Measurements from ENCODE around the gene NLN.

NLN gene

DNA sequence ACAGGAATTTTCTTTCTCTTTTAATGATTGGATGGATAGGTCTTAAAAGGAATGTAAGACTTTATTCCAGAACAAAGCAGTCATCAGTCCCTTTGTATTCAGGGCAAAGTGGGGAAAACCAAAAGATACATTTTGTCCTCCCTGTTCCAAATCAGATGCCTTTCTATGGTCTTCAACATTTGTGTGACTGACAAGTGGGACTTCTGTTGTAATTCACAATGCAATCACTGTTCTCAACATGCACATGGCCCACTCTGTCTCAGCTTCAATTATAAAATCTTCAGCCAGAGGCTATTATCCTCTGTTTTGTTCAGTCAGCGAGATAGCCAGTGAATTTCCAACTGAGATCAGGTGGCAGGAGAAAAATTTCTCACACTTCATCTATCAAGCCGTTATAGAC lies 108.9 kb downstream of the NLN start:
- Histone ChIP-seq H3K36me3 (ENCODE audit: control insufficient read depth, insufficient read depth, low read length) (no peaks in the 10 kb centered on the region), H3K4me2 (ENCODE audit: low read length) (no peak overlapping the region), H3K27ac (no peak overlapping the region), H3K27me3 (ENCODE audit: control insufficient read depth, insufficient read depth, low read length) (no peaks in the 10 kb centered on the region), H3K79me2 (no peaks in the 10 kb centered on the region), H3K4me1 (no peaks in the 10 kb centered on the region), H3K9me3 (ENCODE audit: control insufficient read depth, low read length) (no peaks in the 10 kb centered on the region), H3K4me3 (ENCODE audit: low read depth, low read length) (no peak overlapping the region), H3K9ac (no peak overlapping the region), H2AFZ (no peak overlapping the region)
- TF ChIP-seq, protein P1, sequence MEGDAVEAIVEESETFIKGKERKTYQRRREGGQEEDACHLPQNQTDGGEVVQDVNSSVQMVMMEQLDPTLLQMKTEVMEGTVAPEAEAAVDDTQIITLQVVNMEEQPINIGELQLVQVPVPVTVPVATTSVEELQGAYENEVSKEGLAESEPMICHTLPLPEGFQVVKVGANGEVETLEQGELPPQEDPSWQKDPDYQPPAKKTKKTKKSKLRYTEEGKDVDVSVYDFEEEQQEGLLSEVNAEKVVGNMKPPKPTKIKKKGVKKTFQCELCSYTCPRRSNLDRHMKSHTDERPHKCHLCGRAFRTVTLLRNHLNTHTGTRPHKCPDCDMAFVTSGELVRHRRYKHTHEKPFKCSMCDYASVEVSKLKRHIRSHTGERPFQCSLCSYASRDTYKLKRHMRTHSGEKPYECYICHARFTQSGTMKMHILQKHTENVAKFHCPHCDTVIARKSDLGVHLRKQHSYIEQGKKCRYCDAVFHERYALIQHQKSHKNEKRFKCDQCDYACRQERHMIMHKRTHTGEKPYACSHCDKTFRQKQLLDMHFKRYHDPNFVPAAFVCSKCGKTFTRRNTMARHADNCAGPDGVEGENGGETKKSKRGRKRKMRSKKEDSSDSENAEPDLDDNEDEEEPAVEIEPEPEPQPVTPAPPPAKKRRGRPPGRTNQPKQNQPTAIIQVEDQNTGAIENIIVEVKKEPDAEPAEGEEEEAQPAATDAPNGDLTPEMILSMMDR (IDR thresholded peaks at IDR 0.05), result no peak

GRCh38 chr5:65831276-65831675 lies 109.3 kb downstream of the NLN start:
- Histone ChIP-seq H2AFZ (no peak overlapping the region), H3K4me3 (ENCODE audit: low read depth, low read length) (no peak overlapping the region), H3K27me3 (ENCODE audit: control insufficient read depth, insufficient read depth, low read length) (no peaks in the 10 kb centered on the region), H3K36me3 (ENCODE audit: control insufficient read depth, insufficient read depth, low read length) (no peaks in the 10 kb centered on the region), H3K9ac (no peak overlapping the region), H3K4me2 (ENCODE audit: low read length) (no peak overlapping the region), H3K79me2 (no peaks in the 10 kb centered on the region), H3K9me3 (ENCODE audit: control insufficient read depth, low read length) (no peaks in the 10 kb centered on the region), H3K27ac (no peak overlapping the region), H3K4me1 (no peaks in the 10 kb centered on the region)
- TF ChIP-seq, protein P1 (IDR thresholded peaks at IDR 0.05), result no peak

GRCh38 chr5:65832152-65832551 lies 110.1 kb downstream of the NLN start:
- H3K4me2 ChIP-seq (ENCODE audit: low read length), result no peak overlapping the region
- H3K27ac ChIP-seq, result no peak overlapping the region
- no peak overlapping the region for H2AFZ ChIP-seq
- H3K4me1 ChIP-seq, result no peaks in the 10 kb centered on the region
- TF ChIP-seq, protein P1 (IDR thresholded peaks at IDR 0.05), result no peak
- H3K79me2 ChIP-seq, result no peaks in the 10 kb centered on the region
- no peak overlapping the region for H3K9ac ChIP-seq
- H3K9me3 ChIP-seq (ENCODE audit: control insufficient read depth, low read length), result no peaks in the 10 kb centered on the region
- no peaks in the 10 kb centered on the region for H3K27me3 ChIP-seq (ENCODE audit: control insufficient read depth, insufficient read depth, low read length)
- H3K36me3 ChIP-seq (ENCODE audit: control insufficient read depth, insufficient read depth, low read length), result no peaks in the 10 kb centered on the region
- H3K4me3 ChIP-seq (ENCODE audit: low read depth, low read length), result no peak overlapping the region

DNA sequence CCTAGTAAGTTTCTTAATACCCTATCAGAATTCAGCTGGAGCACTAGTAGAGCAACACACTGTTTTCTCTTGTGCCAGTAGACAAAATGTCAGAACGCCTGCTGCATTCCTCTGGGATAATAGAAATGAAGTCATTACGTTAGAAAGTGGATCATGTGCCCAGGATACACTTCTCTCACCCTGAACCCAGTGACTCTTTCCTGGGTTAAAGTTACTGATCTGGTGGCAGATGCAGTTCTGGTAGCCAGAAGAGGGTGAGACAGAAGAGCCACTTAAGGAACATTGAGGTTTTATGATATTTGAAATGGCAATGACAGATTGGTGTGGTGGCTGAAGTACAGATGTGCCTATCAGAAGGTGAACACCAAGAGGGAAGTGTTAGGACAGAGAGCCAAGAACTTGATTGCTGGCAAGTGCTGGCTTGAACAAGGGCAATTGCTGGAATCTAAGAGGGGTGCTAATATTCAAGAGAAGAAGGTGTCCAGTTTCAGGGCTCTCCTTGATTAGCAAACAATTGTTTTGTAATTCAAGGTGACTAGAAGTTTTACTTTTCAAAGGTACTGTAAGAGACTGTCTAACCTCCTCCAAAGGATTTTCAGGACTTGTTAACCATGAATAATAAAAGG lies 110.7 kb downstream of the NLN start:
- Histone ChIP-seq H3K4me3 (ENCODE audit: low read depth, low read length) (no peak overlapping the region), H3K27ac (no peak overlapping the region), H3K4me1 (no peaks in the 10 kb centered on the region), H3K36me3 (ENCODE audit: control insufficient read depth, insufficient read depth, low read length) (no peaks in the 10 kb centered on the region), H3K79me2 (no peaks in the 10 kb centered on the region), H3K27me3 (ENCODE audit: control insufficient read depth, insufficient read depth, low read length) (no peaks in the 10 kb centered on the region), H3K9me3 (ENCODE audit: control insufficient read depth, low read length) (no peaks in the 10 kb centered on the region), H3K9ac (no peak overlapping the region), H2AFZ (no peak overlapping the region), H3K4me2 (ENCODE audit: low read length) (no peak overlapping the region)
- TF ChIP-seq, protein P1 (IDR thresholded peaks at IDR 0.05), result no peak

DNA sequence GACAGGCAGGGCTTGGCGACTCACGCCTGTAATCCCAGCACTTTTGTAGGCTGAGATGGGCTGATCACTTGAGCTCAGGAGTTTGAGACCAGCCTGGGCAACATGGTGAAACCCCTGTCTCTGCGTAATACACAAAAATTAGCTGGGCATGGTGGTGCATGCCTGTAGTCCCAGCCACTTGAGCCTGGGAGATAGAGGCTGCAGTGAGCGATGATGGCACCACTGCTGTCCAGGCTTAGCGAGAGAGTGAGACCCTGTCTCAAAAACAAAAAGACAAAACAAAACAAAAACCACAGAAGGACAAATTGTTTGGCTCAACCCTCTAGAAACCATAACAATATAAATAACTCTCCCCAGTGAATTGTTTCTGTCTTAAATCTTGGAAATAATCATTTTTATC lies 111.8 kb downstream of the NLN start:
- H3K27ac ChIP-seq, result no peak overlapping the region

More for the DNA sequence above, 111.8 kb downstream of the NLN start:
- H3K9ac ChIP-seq, result no peak overlapping the region
- no peak overlapping the region for H3K4me2 ChIP-seq (ENCODE audit: low read length)
- no peak overlapping the region for H3K4me3 ChIP-seq (ENCODE audit: low read depth, low read length)
- no peaks in the 10 kb centered on the region for H3K4me1 ChIP-seq
- H2AFZ ChIP-seq, result no peak overlapping the region
- no peaks in the 10 kb centered on the region for H3K79me2 ChIP-seq
- H3K9me3 ChIP-seq (ENCODE audit: control insufficient read depth, low read length), result no peaks in the 10 kb centered on the region
- no peaks in the 10 kb centered on the region for H3K27me3 ChIP-seq (ENCODE audit: control insufficient read depth, insufficient read depth, low read length)
- TF ChIP-seq, protein P1 (IDR thresholded peaks at IDR 0.05), result no peak
- H3K36me3 ChIP-seq (ENCODE audit: control insufficient read depth, insufficient read depth, low read length), result no peaks in the 10 kb centered on the region
